Fibroblast of the aortic adventitia (primary cell): ENCODE data around the gene DEDD2. TPM values are rescaled to one million over a fixed set of nuclear protein-coding genes. Genes with fewer than 3 reads are reported as not detected.
A peak's percentile ranks its signal among the peaks of the same experiment; 100 is the strongest.

Source experiments
- DNase-seq: peaks from one replicate; pipeline ENCODE4 v3.0.0-alpha.2; 2010; ENCODE audit warnings: low read depth
- H3K4me3 ChIP-seq: 2 replicates; pipeline ENCODE4 v1.5.1; 2011; ENCODE audit warnings: low read depth, mild to moderate bottlenecking, control low read depth, low read length, moderate library complexity
- CTCF ChIP-seq: IDR thresholded peaks from 2 replicates; pipeline ENCODE4 v1.5.1; 2011; ENCODE audit warnings: mild to moderate bottlenecking, low read length, control low read depth, inconsistent platforms; ENCODE audit not compliant: insufficient read depth
- total RNA-seq: library from RNA; depleted of rRNA; stranded (reverse); fragments of >200 nt; gene quantifications from 2 replicates; pipeline ENCODE4 v1.2.3, GENCODE V29; 2012; ENCODE audit warnings: low replicate concordance

DEDD2 gene
- total RNA-seq, 1 donor, result 11.1 TPM

- no peak overlapping the region for H3K4me3 ChIP-seq
- no peak for DNase-seq
- no peak for TF ChIP-seq CTCF
Observed at GRCh38 chr19:42196011-42197001, 21.2 kb downstream of the DEDD2 start.

- H3K4me3 ChIP-seq, result no peak overlapping the region
- peak; percentile 94 for DNase-seq
- TF ChIP-seq CTCF, result no peak
Observed at GRCh38 chr19:42193706-42194105, 23.8 kb downstream of the DEDD2 start.

- TF ChIP-seq CTCF, result no peak
- no peak for DNase-seq
- H3K4me3 ChIP-seq, result no peak overlapping the region
Observed at GRCh38 chr19:42193294-42193693, 24.2 kb downstream of the DEDD2 start.

- no peak for TF ChIP-seq CTCF
- peak; percentile 69 for DNase-seq
- H3K4me3 ChIP-seq, result no peak overlapping the region
Observed at GRCh38 chr19:42191855-42192254, 25.6 kb downstream of the DEDD2 start.

- no peak overlapping the region for H3K4me3 ChIP-seq
- TF ChIP-seq CTCF, result no peak
- DNase-seq, result no peak
Observed at GRCh38 chr19:42191330-42191729, 26.1 kb downstream of the DEDD2 start.

GRCh38 chr19:42189133-42189532, 28.3 kb downstream of the DEDD2 start:
- no peak for DNase-seq
- TF ChIP-seq CTCF, result no peak
- H3K4me3 ChIP-seq, result no peak overlapping the region
